HEK293T (cell line): ENCODE data around the gene GABARAP.

Source experiments
- CTCF ChIA-PET: fragments of 350-600 bp; formaldehyde crosslinking; extraction: SDS; loops from one replicate; lab custom pipeline; 2021; ENCODE audit warnings: antibody characterized with exemption, inconsistent platforms; lab: Yijun Ruan, JAX
- POLR2A ChIA-PET: fragments of 350-600 bp; formaldehyde crosslinking; extraction: SDS; loops from one replicate; lab custom pipeline; 2020; ENCODE audit warnings: antibody characterized with exemption, inconsistent platforms; lab: Yijun Ruan, JAX
- DNase-seq: peaks from one replicate; pipeline ENCODE4 v3.0.0; 2012; ENCODE audit warnings: mixed read lengths; ENCODE audit errors: extremely low spot score
- ARNT ChIP-seq: fragments of 450-650 bp; IDR thresholded peaks from 2 replicates; pipeline ENCODE4 v1.6.1; 2017; ENCODE audit warnings: mild to moderate bottlenecking
- BHLHE40 ChIP-seq: fragments of 450-650 bp; IDR thresholded peaks from 2 replicates; pipeline ENCODE4 v1.6.1; 2016; ENCODE audit warnings: mild to moderate bottlenecking, moderate library complexity, borderline replicate concordance
- CTBP1 ChIP-seq: fragments of 450-650 bp; IDR thresholded peaks from 2 replicates; pipeline ENCODE4 v1.6.1; 2016; ENCODE audit warnings: borderline replicate concordance
- ELF4 ChIP-seq: fragments of 450-650 bp; IDR thresholded peaks from 2 replicates; pipeline ENCODE4 v1.6.1; 2017; ENCODE audit warnings: antibody characterized with exemption
- FOXA1 ChIP-seq: fragments of 450-650 bp; IDR thresholded peaks from 2 replicates; pipeline ENCODE4 v1.6.1; 2016; ENCODE audit warnings: mild to moderate bottlenecking
- FOXK2 ChIP-seq: fragments of 450-650 bp; IDR thresholded peaks from 2 replicates; pipeline ENCODE4 v1.6.1; 2016; ENCODE audit warnings: mild to moderate bottlenecking
- FOXM1 ChIP-seq: fragments of 450-650 bp; IDR thresholded peaks from 2 replicates; pipeline ENCODE4 v1.6.1; 2017; ENCODE audit warnings: mild to moderate bottlenecking, borderline replicate concordance
- HDGF ChIP-seq: fragments of 450-650 bp; IDR thresholded peaks from 2 replicates; pipeline ENCODE4 v1.6.1; 2017; ENCODE audit warnings: antibody characterized with exemption, borderline replicate concordance
- L3MBTL2 ChIP-seq: fragments of 450-650 bp; conservative IDR thresholded peaks from 2 replicates; pipeline ENCODE4 v1.6.1; 2016; ENCODE audit warnings: mild to moderate bottlenecking
- LEF1 ChIP-seq: fragments of 450-650 bp; IDR thresholded peaks from 2 replicates; pipeline ENCODE4 v1.6.1; 2017; ENCODE audit warnings: mild to moderate bottlenecking, borderline replicate concordance
- NFRKB ChIP-seq: fragments of 450-650 bp; IDR thresholded peaks from 2 replicates; pipeline ENCODE4 v1.6.1; 2016; ENCODE audit warnings: mild to moderate bottlenecking, moderate library complexity
- PKNOX1 ChIP-seq: fragments of 450-650 bp; IDR thresholded peaks from 2 replicates; pipeline ENCODE4 v1.6.1; 2016
- SP1 ChIP-seq: fragments of 450-650 bp; IDR thresholded peaks from 2 replicates; pipeline ENCODE4 v1.6.1; 2017
- SUZ12 ChIP-seq: fragments of 450-650 bp; IDR thresholded peaks from 2 replicates; pipeline ENCODE4 v1.6.1; 2016; ENCODE audit warnings: mild to moderate bottlenecking
- TARDBP ChIP-seq: fragments of 450-650 bp; IDR thresholded peaks from 2 replicates; pipeline ENCODE4 v1.6.1; 2016
- ZNF384 ChIP-seq: fragments of 450-650 bp; IDR thresholded peaks from 2 replicates; pipeline ENCODE4 v1.6.1; 2016

Gene GABARAP

GRCh38 chr17:7241783-7242716 is at the start of gene GABARAP:
Gene GABARAP, minus strand, starts transcription at chr17:7242449. Its CDS starts 119 bp downstream, at chr17:7242330.
- POLR2A ChIA-PET, result interaction anchor here (0.7 to 9.7 kb wide), 12 partner anchors 8 to 88 kb away, joined by 3 to 166 read pairs (median 5); partner anchors contain the start of genes ACADVL, CTDNEP1, DLG4 and DVL2
- CTCF ChIA-PET, result interaction anchor here (0.9 to 1.4 kb wide), 2 partner anchors 9 to 21 kb away, joined by 3 to 4 read pairs; partner anchors contain the start of gene CTDNEP1
- DNase-seq, result peak; percentile 66
- peak; percentile 57 for TF ChIP-seq L3MBTL2
- TF ChIP-seq ELF4, result no peak
- no peak for TF ChIP-seq ARNT
- TF ChIP-seq FOXM1, result peak; percentile 85; the same call in 1 of the 2 replicates

- TF ChIP-seq LEF1 (no peak), SUZ12 (no peak), TARDBP (no peak), BHLHE40 (no peak)
- CTCF ChIA-PET, result interaction anchor here (1.5 kb wide), 1 partner anchor 10 kb away, joined by 4 read pairs; no protein-coding TSS in a partner anchor
- POLR2A ChIA-PET, result interaction anchor here (0.7 kb wide), 1 partner anchor 73 kb away, joined by 3 read pairs; no protein-coding TSS in a partner anchor
- DNase-seq, result no peak
These were observed 48.4 kb upstream of the GABARAP start for GRCh38 chr17:7290685-7291084.

GRCh38 chr17:7290166-7290565 is 47.9 kb upstream of the GABARAP start:
- CTCF ChIA-PET, result no interaction called here
- TF ChIP-seq PKNOX1 (no peak), FOXA1 (no peak), LEF1 (no peak), ELF4 (no peak), NFRKB (no peak), ARNT (no peak), SP1 (no peak), CTBP1 (no peak), TARDBP (no peak)
- no peak for DNase-seq
- POLR2A ChIA-PET, result no interaction called here

- ChIA-PET POLR2A (no interaction called here), CTCF (no interaction called here)
- TF ChIP-seq FOXA1, result no peak
- TF ChIP-seq HDGF, result no peak
- no peak for TF ChIP-seq TARDBP
- no peak for TF ChIP-seq BHLHE40
- TF ChIP-seq FOXK2, result no peak
- TF ChIP-seq SUZ12, result no peak
- TF ChIP-seq SP1, result no peak
- no peak for TF ChIP-seq CTBP1
- TF ChIP-seq ZNF384, result no peak
- TF ChIP-seq L3MBTL2, result no peak
- no peak for TF ChIP-seq ELF4
- TF ChIP-seq PKNOX1, result no peak
- no peak for TF ChIP-seq FOXM1
- TF ChIP-seq NFRKB, result no peak
- no peak for TF ChIP-seq LEF1
- no peak for TF ChIP-seq ARNT
- DNase-seq, result no peak
These were observed 47.2 kb upstream of the GABARAP start for GRCh38 chr17:7289256-7290032.

- CTCF ChIA-PET, result interaction anchor here (1.7 kb wide), 1 partner anchor 11 kb away, joined by 6 read pairs; no protein-coding TSS in a partner anchor
- DNase-seq, result no peak
- no peak for TF ChIP-seq FOXK2
- TF ChIP-seq SUZ12, result no peak
- TF ChIP-seq ZNF384, result no peak
- TF ChIP-seq TARDBP, result no peak
- TF ChIP-seq CTBP1, result no peak
- no peak for TF ChIP-seq ELF4
- TF ChIP-seq HDGF, result no peak
- TF ChIP-seq L3MBTL2, result no peak
- no peak for TF ChIP-seq SP1
- no peak for TF ChIP-seq NFRKB
- no peak for TF ChIP-seq LEF1
- no peak for TF ChIP-seq BHLHE40
- no peak for TF ChIP-seq PKNOX1
- TF ChIP-seq FOXA1, result no peak
- POLR2A ChIA-PET, result interaction anchor here (1.5 kb wide), 1 partner anchor 44 kb away, joined by 3 read pairs; no protein-coding TSS in a partner anchor
These were observed 43.4 kb upstream of the GABARAP start for GRCh38 chr17:7285679-7286078.
